Measurements from ENCODE around the gene SH2D1A.
"Not testable (repeated sequence)": the region's sequence is repeated elsewhere in the genome, so short reads cannot be mapped to it uniquely, and the experiment has no call there.

Gene SH2D1A

DNA sequence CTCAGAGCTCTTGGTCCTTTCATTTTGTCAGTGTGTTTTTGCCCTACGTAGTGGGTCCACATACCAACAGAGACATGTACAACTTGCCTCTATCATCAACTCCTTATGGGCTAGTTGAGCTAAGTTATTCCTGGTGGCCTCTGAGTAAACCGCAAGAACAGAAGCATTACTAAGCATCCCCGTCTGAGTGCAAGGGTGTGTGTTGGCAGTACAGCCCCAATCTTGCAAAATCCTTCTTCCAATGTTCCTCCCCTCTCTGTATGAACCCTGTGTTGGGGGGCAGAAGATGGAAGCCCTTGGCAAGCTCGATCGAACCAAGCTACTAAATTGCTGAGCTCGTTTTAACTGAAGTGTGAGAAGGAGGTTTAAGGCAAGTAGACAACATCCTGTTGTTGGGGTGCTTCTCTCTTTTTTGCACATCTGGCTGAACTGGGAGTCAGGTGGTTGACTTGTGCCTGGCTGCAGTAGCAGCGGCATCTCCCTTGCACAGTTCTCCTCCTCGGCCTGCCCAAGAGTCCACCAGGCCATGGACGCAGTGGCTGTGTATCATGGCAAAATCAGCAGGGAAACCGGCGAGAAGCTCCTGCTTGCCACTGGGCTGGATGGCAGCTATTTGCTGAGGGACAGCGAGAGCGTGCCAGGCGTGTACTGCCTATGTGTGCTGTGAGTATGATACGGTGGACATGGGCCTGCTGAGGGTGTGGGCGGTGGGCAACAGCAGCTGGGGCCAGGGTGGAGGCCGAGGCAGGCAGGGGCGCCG is at the start of gene SH2D1A:
Gene SH2D1A (plus strand): TSS at position 447 of the 760 bp plus-strand sequence. CDS start 80 bp downstream, at position 527.
- no peak for DNase-seq

DNA sequence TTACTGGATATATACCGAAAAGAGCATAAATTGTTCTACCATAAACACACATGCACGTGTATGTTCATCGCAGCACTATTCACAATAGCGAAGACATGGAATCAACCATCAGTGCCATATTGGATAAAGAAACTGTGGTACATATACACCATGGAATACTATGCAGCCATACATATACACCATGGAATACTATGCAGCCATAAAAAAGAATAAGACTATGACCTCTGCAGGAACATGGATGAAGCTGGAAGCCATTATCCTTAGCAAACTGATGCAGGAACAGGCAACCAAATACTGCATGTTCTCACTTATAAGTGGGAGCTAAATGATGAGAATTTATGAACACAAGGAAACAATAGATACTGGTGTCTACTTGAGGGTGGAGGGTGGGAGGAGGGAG is 47.0 kb upstream of the SH2D1A start:
- DNase-seq: not testable (repeated sequence)

DNA sequence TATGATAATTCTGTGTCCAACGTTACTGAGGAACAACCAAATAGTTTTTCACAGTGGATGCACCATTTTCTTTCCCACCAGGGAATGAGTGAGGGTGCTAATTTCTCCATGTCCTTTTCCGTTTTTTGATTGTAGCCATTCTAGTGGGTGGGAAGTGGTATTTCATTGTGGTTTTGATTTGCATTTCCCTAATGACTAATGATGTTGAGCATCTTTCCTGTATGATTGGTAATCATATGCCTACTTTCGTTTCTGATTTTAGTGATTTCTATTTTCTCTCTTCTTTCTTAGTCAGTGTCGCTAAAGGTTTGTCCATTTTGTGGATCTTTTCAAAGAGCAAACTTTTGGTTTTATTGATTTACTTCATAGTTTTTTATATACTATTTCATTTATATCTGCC is 46.0 kb upstream of the SH2D1A start:
- no peak for DNase-seq

DNA sequence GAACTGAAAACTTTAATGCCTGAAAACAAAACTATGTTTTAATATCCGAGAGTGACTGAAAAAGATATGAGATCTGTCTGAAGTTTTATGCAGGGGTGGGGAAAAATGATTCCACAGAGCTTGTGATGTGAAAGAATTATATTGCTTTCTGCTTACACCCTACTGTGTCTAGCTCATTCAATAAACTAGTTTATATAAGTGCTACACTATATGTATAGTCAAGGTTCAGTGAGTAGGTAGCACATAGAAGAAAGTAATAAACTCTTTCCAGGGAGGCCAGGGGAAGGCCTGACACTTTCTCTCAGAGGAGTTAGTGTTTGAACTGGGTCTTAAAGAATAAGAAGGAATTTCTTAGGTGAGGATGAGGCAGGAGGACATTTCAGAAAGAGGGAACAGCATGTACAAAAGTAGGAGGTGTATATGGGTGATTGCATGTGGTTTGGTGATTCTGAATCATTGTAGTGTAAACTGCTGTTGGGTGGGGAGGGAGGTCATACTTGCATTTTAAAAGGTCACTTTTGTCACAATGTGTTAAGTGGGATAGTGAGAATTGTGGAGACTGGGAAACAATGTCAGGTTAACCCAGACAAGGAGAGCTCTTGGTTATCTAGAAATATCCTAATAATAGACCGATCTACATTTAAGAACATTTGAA is 39.0 kb upstream of the SH2D1A start:
- DNase-seq: no peak

DNA sequence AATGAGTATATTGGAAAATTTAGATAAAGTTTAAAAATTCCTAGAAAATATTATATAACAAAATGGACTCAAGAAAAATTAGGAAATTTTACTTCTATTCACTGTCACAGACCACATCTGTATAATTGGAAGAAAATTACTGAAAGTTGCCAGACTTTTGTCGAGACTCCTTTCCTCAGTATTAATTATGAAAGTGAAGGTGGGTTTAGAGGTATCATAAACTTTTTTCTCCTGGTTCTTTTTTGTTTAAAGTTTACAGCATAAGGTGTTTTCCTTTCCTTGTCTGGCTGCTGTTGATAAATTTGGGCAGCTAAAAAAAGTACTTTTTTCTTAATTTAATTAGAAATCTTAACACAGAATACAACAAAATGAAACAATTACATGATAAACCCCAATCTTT is 20.6 kb upstream of the SH2D1A start:
- DNase-seq: no peak

DNA sequence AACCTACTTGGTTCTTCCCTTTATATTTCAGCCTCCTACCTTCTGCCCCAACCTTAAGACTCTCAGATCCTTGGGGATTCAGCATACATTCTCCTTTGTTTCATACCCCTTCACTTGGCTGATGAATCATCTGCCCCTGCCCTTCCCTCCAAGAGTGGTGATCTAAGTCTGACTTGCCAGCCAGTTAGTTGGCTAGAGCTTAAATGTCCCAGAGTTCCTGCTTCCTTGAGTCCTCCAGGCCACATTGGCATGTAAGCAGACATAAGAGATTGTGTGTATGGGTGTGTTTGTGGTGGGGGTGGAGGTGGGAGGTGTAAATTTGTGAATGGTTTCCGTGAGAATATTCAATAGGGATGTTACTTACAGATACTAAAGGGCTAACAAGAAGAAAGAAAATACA is 17.6 kb upstream of the SH2D1A start:
- no peak for DNase-seq

DNA sequence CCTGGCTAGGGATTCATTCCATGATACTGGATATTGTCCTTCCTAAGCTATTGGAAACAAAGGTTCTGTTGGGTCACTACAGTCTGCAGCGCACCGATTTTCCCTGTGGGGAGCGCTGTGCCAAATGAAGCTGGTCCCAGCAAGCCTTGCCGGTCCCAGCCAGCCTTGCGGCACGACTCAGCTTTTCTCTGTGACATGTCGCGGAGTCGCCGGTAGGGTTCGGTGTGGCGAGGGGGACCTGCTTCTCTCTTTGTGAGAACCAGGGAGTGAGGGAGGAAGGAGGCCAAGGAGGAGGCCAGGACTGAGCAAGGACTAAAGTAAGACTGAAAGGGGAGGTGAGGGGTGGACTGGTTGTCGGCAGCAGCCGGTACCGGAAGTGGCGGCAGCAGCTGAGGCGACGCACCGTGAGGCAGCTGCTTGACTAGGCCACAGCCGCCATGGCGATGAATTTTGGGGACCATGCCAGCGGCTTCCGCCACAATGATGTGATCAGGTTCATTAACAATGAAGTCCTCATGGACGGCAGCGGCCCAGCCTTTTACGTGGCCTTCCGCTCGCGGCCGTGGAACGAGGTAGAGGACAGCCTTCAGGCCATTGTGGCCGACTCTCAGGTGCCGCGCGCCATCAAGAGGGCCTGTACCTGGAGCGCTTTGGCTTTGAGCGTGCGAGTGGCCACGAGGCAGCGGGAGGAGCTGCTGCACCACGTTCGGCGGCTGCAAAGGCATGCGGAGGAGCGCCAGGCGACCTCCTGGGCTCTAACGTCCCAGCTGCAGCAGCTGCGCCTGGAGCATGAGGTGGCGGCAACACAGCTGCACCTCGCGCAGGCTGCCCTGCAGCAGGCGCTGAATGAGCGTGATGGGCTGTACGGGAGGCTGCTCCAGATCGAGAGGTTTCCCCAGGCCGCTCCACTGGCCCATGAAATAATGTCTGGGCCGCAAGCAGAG is 13.6 kb upstream of the SH2D1A start, which contains the start of gene TEX13D:
Gene TEX13D (plus strand): TSS at position 180 of the 944 bp plus-strand sequence. CDS start 258 bp downstream, at position 438.
- DNase-seq: no peak

DNA sequence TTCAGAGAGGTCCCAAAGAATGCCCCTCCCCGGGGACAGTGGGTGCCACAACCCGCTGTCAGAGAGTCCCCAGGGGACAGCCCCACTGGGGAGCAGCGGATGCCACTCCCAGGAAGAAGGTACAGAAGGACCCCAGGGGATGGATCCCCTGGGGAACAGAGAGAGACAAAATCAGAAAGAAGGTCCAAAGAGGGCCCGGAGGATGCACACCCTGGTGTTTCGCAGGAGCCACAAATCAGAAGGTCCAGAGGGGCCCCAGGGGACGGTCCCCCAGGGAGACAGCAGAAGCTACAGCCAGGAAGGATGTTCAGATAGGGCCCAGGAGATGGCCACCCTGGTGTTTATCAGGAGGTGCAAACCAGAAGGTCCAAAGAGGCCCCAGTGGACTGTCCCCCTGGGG is 12.5 kb upstream of the SH2D1A start:
- DNase-seq: no peak

DNA sequence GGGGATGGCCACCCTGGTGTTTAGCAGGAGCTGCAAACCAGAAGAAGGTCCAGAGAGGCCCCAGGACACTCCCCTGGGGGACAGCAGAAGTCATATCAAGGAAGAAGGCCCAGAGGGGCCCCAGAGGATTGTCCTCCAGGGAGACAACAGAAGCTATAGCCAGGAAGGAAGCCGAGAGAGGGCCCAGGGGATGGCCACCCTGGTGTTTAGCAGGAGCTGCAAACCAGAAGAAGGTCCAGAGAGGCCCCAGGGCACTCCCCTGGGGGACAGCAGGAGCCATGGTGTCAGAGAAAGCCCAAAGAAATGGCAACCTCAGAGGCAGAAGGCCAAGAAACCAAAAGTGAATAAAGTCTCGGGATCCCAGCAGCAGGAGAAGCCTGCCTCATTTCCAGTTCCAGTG is 11.8 kb upstream of the SH2D1A start:
- not testable (repeated sequence) for DNase-seq

DNA sequence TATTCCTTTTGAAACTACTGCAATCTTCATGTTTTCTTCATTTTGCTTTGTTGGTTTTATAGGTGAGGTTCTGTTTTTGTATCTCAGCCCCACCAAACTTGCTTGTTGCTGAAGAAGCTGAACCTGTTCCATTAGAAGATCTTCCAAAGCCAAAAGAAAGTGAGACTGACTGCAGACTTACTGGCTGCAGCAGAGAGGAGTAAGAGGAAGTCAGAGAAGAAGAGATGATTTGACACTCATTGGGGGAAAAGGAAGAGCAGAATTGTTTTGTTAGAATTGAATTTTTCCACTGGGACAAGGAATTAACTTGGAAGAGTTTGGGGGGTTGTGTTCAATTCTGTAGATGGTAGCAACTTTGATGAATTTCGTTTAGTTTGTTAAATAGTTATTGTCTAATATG is 10.8 kb upstream of the SH2D1A start:
- no peak for DNase-seq

DNA sequence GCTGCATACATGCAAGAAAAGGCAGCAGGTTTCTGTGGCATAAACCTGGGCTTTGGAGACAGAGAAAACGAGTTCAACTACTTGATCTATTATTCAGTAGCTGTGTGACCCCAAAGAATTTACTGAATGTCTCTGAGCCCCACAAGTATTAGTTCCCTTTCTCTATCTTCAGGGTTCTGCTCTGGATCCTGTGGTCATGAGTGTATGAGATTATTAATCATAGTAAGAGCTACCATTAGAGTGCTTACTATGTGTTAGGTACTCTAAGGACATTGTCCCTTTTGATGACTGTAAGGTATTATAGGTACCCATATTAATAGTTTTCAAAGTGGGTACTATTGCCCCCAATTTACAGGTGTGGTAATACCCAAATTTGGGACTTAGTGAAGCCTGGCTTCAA is 8.4 kb upstream of the SH2D1A start:
- no peak for DNase-seq

DNA sequence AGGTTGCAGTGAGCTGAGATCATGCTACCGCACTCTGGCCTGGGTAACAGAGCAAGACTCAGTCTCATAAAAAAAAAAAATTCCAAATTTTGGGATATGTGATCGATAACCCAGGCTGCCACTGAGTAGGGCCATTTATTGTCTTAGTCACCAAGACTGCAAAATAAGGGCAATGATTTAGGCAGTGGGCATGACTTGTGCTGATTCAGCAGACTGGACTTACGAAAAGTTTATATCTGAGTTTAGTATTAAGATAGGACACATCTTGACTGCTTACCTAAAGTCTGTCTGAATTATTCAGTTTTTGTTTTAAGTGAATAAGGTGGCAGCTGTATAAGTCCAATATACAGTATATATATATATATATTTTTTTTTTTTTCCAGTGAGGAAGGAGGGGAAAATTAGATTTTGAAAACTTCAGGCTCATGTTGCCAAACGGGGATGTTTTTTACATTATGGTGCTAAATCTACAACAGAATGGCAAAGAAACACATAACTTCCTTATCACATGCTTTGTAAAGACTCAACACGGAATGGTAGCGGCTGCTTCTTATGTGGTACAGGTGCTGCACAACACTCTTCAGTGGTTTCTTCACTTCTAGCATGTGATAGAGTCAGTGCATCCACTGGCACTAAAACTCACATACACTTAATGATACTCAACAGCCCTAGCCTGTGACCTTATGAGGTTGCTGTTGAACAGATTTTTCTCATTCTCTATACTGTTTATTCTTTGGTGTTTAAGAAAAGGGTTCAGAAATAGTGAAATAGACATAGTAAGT is 7.4 kb upstream of the SH2D1A start:
- no peak for DNase-seq

DNA sequence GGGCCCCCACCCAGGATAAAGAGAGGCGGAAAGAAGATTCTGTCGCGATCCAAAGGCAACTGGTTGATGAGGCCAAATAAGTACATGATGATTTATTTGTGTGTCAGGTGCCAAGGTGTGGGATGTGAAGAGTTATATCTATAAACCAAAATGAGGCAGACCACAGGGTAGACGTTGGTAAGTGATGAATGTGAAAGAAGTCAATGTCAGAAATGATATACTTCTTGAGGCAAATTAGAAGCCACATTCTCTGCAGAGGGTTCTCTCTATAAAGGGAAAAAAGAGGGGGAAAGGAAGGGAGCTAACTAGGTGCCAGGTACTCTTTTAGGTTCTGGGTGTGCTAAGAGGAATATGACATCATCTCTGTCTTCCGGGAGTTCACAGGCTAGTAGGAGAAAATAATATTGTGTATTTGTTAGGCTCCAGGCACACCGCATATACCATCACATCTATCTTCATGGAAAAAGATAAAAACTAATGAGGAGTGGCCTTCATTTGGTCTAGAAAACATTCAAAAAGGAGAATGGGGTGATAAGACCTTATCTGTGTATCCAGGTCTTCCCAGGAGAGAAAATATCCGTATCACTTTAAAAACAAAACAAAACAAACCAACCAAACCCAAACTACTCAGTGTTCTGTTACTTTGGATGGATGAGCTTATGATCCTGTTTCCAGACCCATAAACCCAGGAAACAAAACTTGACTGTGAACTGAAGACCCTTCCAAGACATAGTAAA is 4.8 kb upstream of the SH2D1A start:
- no peak for DNase-seq

DNA sequence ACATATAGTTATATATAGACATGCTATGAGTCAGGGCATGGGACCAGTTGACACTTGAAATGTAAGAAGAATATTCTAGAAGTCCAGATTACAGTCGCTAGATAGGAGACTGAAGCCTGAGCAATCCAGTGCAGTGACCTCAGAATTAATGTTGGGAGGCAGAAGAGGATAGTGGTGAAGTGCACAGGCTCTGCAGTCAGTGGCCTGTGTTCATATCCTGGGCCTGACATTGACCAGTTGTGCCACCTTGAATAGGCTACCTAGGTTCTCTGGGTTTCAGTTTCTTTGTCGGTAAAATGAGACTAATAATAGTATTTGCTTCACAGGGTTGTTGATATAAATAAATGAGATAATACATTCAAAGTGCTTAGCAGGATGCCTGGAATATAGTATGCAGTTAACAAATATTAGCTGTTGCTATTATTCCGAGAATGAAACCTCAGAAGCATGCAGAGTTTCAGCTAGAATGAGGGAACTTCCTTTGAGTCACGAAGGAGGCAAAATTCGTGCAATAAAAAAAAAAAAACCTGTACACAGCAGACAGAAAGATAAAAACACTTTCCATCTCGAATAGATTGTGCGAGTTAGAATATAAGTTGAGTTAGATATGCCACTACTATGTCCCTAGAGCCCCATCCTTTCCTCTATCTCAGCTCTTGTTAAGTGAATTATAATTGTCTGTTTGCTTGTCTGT is 4.0 kb upstream of the SH2D1A start:
- no peak for DNase-seq

DNA sequence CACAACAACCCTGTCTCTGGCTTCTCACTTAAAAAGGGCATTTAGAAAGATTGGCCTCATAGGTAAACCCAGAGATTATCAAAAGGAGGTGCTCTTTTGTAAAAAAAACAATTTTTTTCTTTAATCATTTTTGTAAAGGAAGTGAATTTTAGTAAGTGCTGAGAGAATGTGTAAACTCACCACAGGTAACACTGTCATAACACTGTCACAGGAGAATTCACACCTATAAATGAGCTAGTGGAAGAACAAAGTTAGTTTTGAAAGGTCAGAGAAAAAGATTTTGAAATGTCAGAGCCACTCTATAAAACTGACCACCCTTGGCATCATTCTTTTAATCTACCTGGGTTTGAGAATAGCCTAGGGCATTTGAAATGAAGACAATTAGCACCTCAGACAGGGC is 3.3 kb upstream of the SH2D1A start:
- DNase-seq: no peak

DNA sequence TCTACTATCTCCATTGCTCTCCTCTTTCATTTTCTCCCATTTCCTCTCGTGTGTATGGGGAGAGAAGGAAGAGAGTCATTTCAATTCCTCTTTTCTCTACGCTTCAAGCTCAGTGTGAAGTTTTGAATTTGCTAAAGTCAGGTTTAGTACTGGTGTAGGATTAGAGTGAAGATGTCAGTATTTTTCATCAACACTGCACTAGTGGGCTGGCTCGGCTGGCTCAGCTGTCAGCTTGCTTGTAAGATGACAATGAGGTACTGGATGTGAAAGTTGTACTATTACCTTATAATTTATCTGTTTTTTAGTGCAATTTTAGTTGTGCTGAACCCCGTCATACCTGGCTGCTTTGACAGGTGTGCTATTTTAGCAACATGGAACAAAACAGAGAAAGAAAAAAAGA is 2.1 kb upstream of the SH2D1A start:
- DNase-seq: no peak

DNA sequence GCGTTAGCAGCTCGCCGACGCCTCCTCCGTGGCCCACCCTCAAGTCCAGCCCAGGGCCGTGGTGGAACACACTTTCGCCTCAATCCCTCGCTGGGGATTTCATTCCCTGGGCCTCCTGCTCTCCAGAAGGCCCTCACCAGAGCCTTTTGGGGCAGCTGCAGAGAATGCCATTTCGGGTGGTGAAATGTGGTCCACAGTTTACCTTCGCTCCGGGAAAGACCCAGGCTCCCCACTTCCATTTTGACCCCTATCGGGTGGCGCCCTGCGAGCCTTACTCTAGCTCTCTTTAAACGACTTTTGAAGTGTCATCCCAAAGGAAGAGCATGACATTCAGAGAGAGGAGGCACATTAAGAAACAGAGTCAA is 496 bp downstream of the SH2D1A start:
- DNase-seq: no peak

DNA sequence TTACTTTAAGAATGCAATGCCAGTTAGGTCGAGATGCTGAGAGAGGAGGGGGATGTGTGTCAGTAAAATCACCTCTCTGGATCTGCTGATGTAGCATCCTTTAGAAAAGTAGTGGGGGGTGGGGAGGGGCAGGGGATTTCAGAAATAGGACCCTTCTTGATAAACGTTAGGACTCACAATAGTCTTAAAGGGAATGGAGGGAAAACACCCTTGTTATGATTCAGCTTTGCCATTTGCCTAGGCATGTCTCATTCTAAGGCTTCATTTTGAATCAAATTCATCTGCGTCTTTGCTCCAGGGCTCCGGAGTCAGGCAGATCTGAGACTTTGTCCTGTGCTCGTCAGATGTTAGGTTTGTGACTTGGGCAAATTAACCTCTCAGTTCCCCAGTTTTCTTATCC is 879 bp downstream of the SH2D1A start:
- DNase-seq: no peak

DNA sequence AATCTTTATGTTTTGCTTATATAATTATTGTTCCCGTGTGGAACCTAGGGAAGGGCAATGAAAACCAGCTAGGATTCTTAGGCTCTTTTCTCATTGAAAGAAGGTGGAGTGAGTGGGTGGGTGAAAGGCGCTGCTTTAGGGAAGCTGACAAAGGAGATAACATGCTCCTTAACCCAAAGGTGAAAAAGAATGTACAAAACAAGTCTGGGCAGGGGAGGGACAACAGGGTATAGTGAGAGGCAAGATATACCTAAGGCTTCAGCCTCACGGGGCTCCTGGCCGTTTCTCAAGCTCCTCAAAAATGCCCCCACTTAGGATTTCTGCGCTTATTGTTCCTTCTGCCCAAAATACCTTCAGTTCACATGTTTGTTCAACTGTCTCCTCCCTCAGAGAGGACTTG is 1.8 kb downstream of the SH2D1A start:
- DNase-seq: no peak

DNA sequence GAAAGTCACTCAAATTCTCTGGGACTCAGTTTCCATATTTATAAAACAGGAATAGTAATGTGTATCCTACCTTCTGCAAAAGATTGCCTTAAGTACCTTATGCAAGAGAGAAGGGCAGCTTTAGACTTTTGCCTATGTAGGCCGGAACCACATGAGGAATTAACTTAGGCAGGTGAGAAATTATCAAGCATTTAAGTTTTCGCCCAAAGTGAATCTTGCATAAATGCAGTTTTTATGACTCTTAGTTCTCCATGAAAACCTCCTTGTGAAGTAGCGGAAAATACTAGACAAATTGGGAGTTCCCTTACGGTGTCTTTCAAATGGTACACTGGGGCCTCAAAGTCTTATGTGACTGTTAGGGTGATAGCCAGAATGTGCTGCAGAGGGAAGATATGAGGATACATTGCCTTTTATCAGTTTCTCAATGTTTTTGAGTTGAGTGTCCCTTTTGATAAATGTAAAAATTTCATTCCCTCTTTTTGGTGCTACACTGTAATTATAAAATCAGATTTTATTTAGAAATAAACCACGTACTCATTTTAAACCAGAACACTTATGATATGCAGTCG is 2.6 kb downstream of the SH2D1A start:
- DNase-seq: no peak

DNA sequence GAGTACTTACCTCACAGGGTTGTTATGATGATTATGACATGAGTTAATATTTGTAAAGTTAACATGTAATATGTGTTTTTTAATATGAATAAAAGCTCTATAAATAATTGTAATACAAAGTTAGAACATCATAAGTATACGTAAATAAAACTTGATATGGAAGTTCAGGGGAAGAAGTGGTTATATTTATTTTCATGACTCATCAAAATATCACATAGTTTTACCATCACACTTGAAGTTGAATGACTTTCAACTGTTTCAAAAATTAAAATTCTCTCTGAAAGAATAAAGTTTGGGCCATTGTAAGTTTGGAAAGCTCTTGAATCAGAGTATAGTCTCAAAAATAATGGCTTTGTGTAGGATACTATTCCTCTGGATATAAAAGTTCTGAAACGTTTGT is 8.3 kb downstream of the SH2D1A start:
- no peak for DNase-seq
